Measurements from ENCODE around the gene POLR1G. TPM values are rescaled to one million over a fixed set of nuclear protein-coding genes. Genes with fewer than 3 reads are reported as not detected.
"Not testable (repeated sequence)": the region's sequence is repeated elsewhere in the genome, so short reads cannot be mapped to it uniquely, and the experiment has no call there.

The POLR1G gene
- total RNA-seq, 2 donors from 2014 or later, result 6.6 to 8.9 TPM

- Histone ChIP-seq H3K27me3 (replicated peaks; ENCODE audit: insufficient read depth) (no peaks in the 10 kb centered on the region), H3K4me3 (no peak overlapping the region), H3K4me1 (replicated peaks) (peaks cover 9% of the 10 kb centered on the region), H3K27ac (no peak overlapping the region), H3K9me3 (no peaks in the 10 kb centered on the region), H3K36me3 (no peaks in the 10 kb centered on the region)
- no peak for DNase-seq (ENCODE audit: low spot score)
- 90% methylated on average over 8 of the region's 8 CpGs for WGBS
- TF ChIP-seq CTCF (IDR thresholded peaks at IDR 0.05) (no peak), POLR2A (IDR thresholded peaks at IDR 0.05) (no peak), POLR2AphosphoS5 (IDR thresholded peaks at IDR 0.05) (no peak)
- intact Hi-C loops (cut with DNase I), result no loop called here
Measured at GRCh38 chr19:45408121-45408520, 1.7 kb downstream of the POLR1G start.

DNA sequence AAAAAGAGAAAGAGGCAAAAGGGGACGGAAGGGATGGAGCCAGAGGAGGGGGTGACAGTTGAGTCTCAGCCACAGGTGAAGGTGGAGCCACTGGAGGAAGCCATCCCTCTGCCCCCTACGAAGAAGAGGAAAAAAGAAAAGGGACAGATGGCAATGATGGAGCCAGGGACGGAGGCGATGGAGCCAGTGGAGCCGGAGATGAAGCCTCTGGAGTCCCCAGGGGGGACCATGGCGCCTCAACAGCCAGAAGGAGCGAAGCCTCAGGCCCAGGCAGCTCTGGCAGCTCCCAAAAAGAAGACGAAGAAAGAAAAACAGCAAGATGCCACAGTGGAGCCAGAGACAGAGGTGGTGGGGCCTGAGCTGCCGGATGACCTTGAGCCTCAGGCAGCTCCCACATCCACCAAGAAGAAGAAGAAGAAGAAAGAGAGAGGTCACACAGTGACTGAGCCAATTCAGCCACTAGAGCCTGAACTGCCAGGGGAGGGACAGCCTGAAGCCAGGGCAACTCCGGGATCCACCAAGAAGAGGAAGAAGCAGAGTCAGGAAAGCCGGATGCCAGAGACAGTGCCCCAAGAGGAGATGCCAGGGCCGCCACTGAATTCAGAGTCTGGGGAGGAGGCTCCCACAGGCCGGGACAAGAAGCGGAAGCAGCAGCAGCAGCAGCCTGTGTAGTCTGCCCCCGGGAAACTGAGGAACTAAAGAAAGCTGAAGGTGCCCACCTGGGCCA is 2.5 kb downstream of the POLR1G start:
- 84% methylated on average over 15 of the region's 15 CpGs for WGBS
- no peak overlapping the region for H3K4me3 ChIP-seq
- H3K27me3 ChIP-seq (replicated peaks; ENCODE audit: insufficient read depth), result no peaks in the 10 kb centered on the region
- TF ChIP-seq CTCF (IDR thresholded peaks at IDR 0.05) (no peak), POLR2AphosphoS5 (IDR thresholded peaks at IDR 0.05) (no peak), POLR2A (IDR thresholded peaks at IDR 0.05) (no peak)
- H3K9me3 ChIP-seq, result no peaks in the 10 kb centered on the region
- H3K4me1 ChIP-seq (replicated peaks), result peaks cover 9% of the 10 kb centered on the region
- no peak for DNase-seq (ENCODE audit: low spot score)
- intact Hi-C loops (cut with DNase I), result no loop called here
- H3K36me3 ChIP-seq, result peaks cover 0 to 3% of the 10 kb centered on the region in 2 donors
- no peak overlapping the region for H3K27ac ChIP-seq

- Histone ChIP-seq H3K27ac (no peak overlapping the region), H3K36me3 (peaks cover 0 to 3% of the 10 kb centered on the region in 2 donors), H3K4me1 (replicated peaks) (peaks cover 9% of the 10 kb centered on the region), H3K9me3 (no peaks in the 10 kb centered on the region), H3K4me3 (no peak overlapping the region), H3K27me3 (replicated peaks; ENCODE audit: insufficient read depth) (no peaks in the 10 kb centered on the region)
- WGBS, result 55% methylated on average over 4 of the region's 4 CpGs
- no peak for DNase-seq (ENCODE audit: low spot score)
- intact Hi-C loops (cut with DNase I), result no loop called here
- TF ChIP-seq CTCF (IDR thresholded peaks at IDR 0.05) (no peak), POLR2AphosphoS5 (IDR thresholded peaks at IDR 0.05) (no peak), POLR2A (IDR thresholded peaks at IDR 0.05) (no peak)
Measured at GRCh38 chr19:45409557-45409920, 3.1 kb downstream of the POLR1G start.

DNA sequence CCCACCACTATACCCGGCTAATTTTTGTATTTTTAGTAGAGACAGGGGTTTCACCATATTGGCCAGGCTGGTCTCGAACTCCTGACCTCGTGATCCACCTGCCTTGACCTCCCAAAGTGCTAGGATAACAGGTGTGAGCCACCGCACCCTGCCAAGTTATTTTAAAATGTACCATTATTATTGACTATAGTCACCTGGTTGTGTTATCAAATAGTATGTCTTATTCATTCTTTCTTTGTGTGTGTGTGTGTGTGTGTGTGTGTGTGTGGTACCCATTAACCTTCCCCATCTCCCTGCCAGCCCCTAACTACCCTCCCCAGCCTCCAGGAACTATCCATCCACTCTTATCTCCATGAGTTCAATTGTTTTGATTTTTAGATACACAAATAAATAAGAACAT is 3.9 kb downstream of the POLR1G start:
- H3K9me3 ChIP-seq; H3K4me1 ChIP-seq (replicated peaks); H3K4me3 ChIP-seq; H3K36me3 ChIP-seq; H3K27ac ChIP-seq; intact Hi-C loops (cut with DNase I); DNase-seq (ENCODE audit: low spot score); H3K27me3 ChIP-seq (replicated peaks; ENCODE audit: insufficient read depth): not testable (repeated sequence)
- 96% methylated on average over 4 of the region's 4 CpGs for WGBS

DNA sequence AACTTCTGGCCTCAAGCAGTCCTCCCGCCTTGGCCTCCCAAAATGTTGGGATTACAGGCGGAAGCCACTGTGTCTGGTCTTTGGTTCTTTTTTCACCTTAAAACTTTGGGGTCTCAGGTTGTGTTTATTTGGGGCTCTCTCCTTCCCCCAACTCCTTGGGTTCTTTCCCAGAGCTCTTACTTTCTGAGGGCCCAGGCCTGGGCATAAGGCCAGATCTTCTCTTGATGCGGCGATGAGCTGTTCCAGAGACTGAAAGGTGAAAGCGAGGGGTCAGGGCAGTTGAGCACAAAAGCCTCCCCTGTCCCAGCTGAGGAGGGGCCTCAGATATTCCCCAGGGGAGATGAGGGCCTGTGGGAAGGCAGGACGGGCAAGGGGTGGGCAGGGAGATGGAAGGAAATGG is 7.1 kb downstream of the POLR1G start:
- no peaks in the 10 kb centered on the region for H3K4me1 ChIP-seq (replicated peaks)
- 87% methylated on average over 6 of the region's 6 CpGs for WGBS
- no peaks in the 10 kb centered on the region for H3K27me3 ChIP-seq (replicated peaks; ENCODE audit: insufficient read depth)
- no peak overlapping the region for H3K27ac ChIP-seq
- no peaks in the 10 kb centered on the region for H3K9me3 ChIP-seq
- DNase-seq (ENCODE audit: low spot score), result no peak
- intact Hi-C loops (cut with DNase I), result no loop called here
- TF ChIP-seq POLR2AphosphoS5 (IDR thresholded peaks at IDR 0.05) (no peak), CTCF (IDR thresholded peaks at IDR 0.05) (no peak), POLR2A (IDR thresholded peaks at IDR 0.05) (no peak)
- peaks cover 0 to 3% of the 10 kb centered on the region in 2 donors for H3K36me3 ChIP-seq
- H3K4me3 ChIP-seq, result no peak overlapping the region

All from prostate gland (tissue), 2 donors.